Measurements from ENCODE around the gene FXYD7. TPM values are rescaled to one million over a fixed set of nuclear protein-coding genes. Genes with fewer than 3 reads are reported as not detected.
A peak's percentile ranks its signal among the peaks of the same experiment; 100 is the strongest.
"Not testable (repeated sequence)": the region's sequence is repeated elsewhere in the genome, so short reads cannot be mapped to it uniquely, and the experiment has no call there.

Gene FXYD7
- total RNA-seq, 1 experiment from 2014 or later = 0.66 TPM

GRCh38 chr19:35125749-35126623, 17.1 kb upstream of the FXYD7 start:
- DNase-seq (ENCODE audit: low read depth) = no peak

- DNase-seq (ENCODE audit: low read depth) = no peak
These were observed 16.5 kb upstream of the FXYD7 start for GRCh38 chr19:35126624-35126959.

- DNase-seq (ENCODE audit: low read depth) = no peak
These were observed 15.2 kb upstream of the FXYD7 start for GRCh38 chr19:35127871-35128270.

GRCh38 chr19:35128398-35129057, 14.5 kb upstream of the FXYD7 start:
- no peak for DNase-seq (ENCODE audit: low read depth)

- not testable (repeated sequence) for DNase-seq (ENCODE audit: low read depth)
These were observed 13.3 kb upstream of the FXYD7 start for GRCh38 chr19:35129724-35130274.

- DNase-seq (ENCODE audit: low read depth) = no peak
These were observed 12.0 kb upstream of the FXYD7 start for GRCh38 chr19:35130761-35131720.

GRCh38 chr19:35132254-35132653, 10.8 kb upstream of the FXYD7 start:
- DNase-seq (ENCODE audit: low read depth) = no peak

- DNase-seq (ENCODE audit: low read depth) = no peak
These were observed 9.2 kb upstream of the FXYD7 start for GRCh38 chr19:35133826-35134225.

- DNase-seq (ENCODE audit: low read depth) = no peak
These were observed 8.3 kb upstream of the FXYD7 start, which contains the start of gene LGI4 for GRCh38 chr19:35134601-35135242. TSS of gene LGI4 (minus strand) at chr19:35135059. CDS start at chr19:35134680, 379 bp downstream.

GRCh38 chr19:35135389-35135909, 7.6 kb upstream of the FXYD7 start:
- peak; percentile 64 for DNase-seq (ENCODE audit: low read depth)

- DNase-seq (ENCODE audit: low read depth) = no peak
These were observed 6.8 kb upstream of the FXYD7 start for GRCh38 chr19:35136231-35136630.

GRCh38 chr19:35136977-35137702, 5.9 kb upstream of the FXYD7 start:
- DNase-seq (ENCODE audit: low read depth) = no peak

GRCh38 chr19:35138305-35138892, 4.7 kb upstream of the FXYD7 start, which contains the start of gene FXYD1:
TSS of gene FXYD1 (plus strand) at chr19:35138824. CDS start at chr19:35140080, 1,256 bp downstream.
- DNase-seq (ENCODE audit: low read depth) = no peak

- DNase-seq (ENCODE audit: low read depth) = no peak
These were observed 2.7 kb upstream of the FXYD7 start for GRCh38 chr19:35140207-35140961.

GRCh38 chr19:35140962-35141836, 1.9 kb upstream of the FXYD7 start:
- peak; percentile 64 for DNase-seq (ENCODE audit: low read depth)

- no peak for DNase-seq (ENCODE audit: low read depth)
These were observed 1.0 kb upstream of the FXYD7 start for GRCh38 chr19:35141837-35142605.
